MM.1S (cell line): ENCODE results near the gene ASPSCR1.

Experiments
- DNase-seq: peaks from one replicate; pipeline ENCODE4 v3.0.0-alpha.2; 2015
- H2AFZ ChIP-seq: fragments of 300-600 bp; sonication (generic); 2 replicates; pipeline ENCODE4 v1.6.0; 2016; ENCODE audit warnings: antibody characterized with exemption, low read length
- H3F3A ChIP-seq: fragments of 300-600 bp; sonication (generic); 2 replicates; pipeline ENCODE4 v1.6.1; 2016; ENCODE audit warnings: mild to moderate bottlenecking, antibody characterized with exemption, low read length, moderate library complexity, mixed read lengths; ENCODE audit not compliant: insufficient read depth
- H3K27ac ChIP-seq: fragments of 300-600 bp; sonication (generic); 2 replicates; pipeline ENCODE4 v1.5.1; 2016; ENCODE audit warnings: mild to moderate bottlenecking, low read length
- H3K27me3 ChIP-seq: fragments of 300-600 bp; sonication (generic); replicated peaks from 2 replicates; pipeline ENCODE4 v1.6.0; 2016; ENCODE audit warnings: low read length; ENCODE audit not compliant: insufficient read depth
- H3K36me3 ChIP-seq: fragments of 300-600 bp; sonication (generic); replicated peaks from 2 replicates; pipeline ENCODE4 v1.6.1; 2016; ENCODE audit warnings: mild to moderate bottlenecking, low read length, mixed read lengths; ENCODE audit not compliant: insufficient read depth
- H3K4me1 ChIP-seq: fragments of 300-600 bp; sonication (generic); 2 replicates; pipeline ENCODE4 v1.6.1; 2016; ENCODE audit warnings: low read length, mixed read lengths
- H3K4me2 ChIP-seq: fragments of 300-600 bp; sonication (generic); 2 replicates; pipeline ENCODE4 v1.6.0; 2016; ENCODE audit warnings: low read depth, low read length
- H3K4me3 ChIP-seq: fragments of 300-600 bp; sonication (generic); 2 replicates; pipeline ENCODE4 v1.5.1; 2016; ENCODE audit warnings: low read length, mixed read lengths
- H3K79me2 ChIP-seq: fragments of 300-600 bp; sonication (generic); 2 replicates; pipeline ENCODE4 v1.6.1; 2016; ENCODE audit warnings: mixed run types, low read length, mixed read lengths
- H3K9ac ChIP-seq: fragments of 300-600 bp; sonication (generic); 2 replicates; pipeline ENCODE4 v1.6.1; 2016; ENCODE audit warnings: low read length, mixed read lengths
- H3K9me2 ChIP-seq: fragments of 300-600 bp; sonication (generic); replicated peaks from 2 replicates; pipeline ENCODE4 v1.6.1; 2016; ENCODE audit warnings: mild to moderate bottlenecking, low read length, mixed read lengths; ENCODE audit not compliant: insufficient read depth
- H3K9me3 ChIP-seq: fragments of 300-600 bp; sonication (generic); replicated peaks from 2 replicates; pipeline ENCODE4 v1.6.1; 2016; ENCODE audit warnings: mild to moderate bottlenecking, low read length, mixed read lengths; ENCODE audit not compliant: insufficient read depth
- H4K20me1 ChIP-seq: fragments of 300-600 bp; sonication (generic); 2 replicates; pipeline ENCODE4 v1.6.1; 2016; ENCODE audit warnings: mild to moderate bottlenecking, low read length, moderate library complexity, mixed read lengths; ENCODE audit not compliant: insufficient read depth
- CTCF ChIP-seq: fragments of 300-600 bp; sonication (generic); IDR thresholded peaks from 2 replicates; pipeline ENCODE4 v1.5.1; 2016; ENCODE audit warnings: antibody characterized with exemption, low read length, mixed read lengths
- EZH2 ChIP-seq: fragments of 300-600 bp; sonication (generic); optimal IDR thresholded peaks from 2 replicates; pipeline ENCODE3; 2017; ENCODE audit warnings: low read depth, mild to moderate bottlenecking, antibody characterized with exemption, low read length, mixed read lengths
- EZH2phosphoT487 ChIP-seq: fragments of 300-600 bp; sonication (generic); IDR thresholded peaks from 2 replicates; pipeline ENCODE4 v1.6.1; 2018; ENCODE audit warnings: antibody characterized with exemption, low read length

The ASPSCR1 gene

GRCh38 chr17:81983639-81984373, 6.4 kb downstream of the ASPSCR1 start:
- H3K9me2 ChIP-seq: no peaks in the 10 kb centered on the region
- H3K79me2 ChIP-seq: 0 out of 2 replicates have a peak, but pooled peaks cover 6% of the 10 kb centered on the region
- no peak overlapping the region for H3K4me2 ChIP-seq
- TF ChIP-seq CTCF (no peak), EZH2phosphoT487 (no peak), EZH2 (no peak)
- no peak overlapping the region for H3K27ac ChIP-seq
- no peak for DNase-seq
- no peak overlapping the region for H3K9ac ChIP-seq
- no peaks in the 10 kb centered on the region for H3K27me3 ChIP-seq
- no peak overlapping the region for H2AFZ ChIP-seq
- H4K20me1 ChIP-seq: no peaks in the 10 kb centered on the region
- no peaks in the 10 kb centered on the region for H3K36me3 ChIP-seq
- peaks cover 8% of the 10 kb centered on the region for H3K4me1 ChIP-seq
- H3F3A ChIP-seq: peaks cover 11% of the 10 kb centered on the region; the same call in 1 of the 2 replicates
- H3K9me3 ChIP-seq: no peaks in the 10 kb centered on the region
- H3K4me3 ChIP-seq: no peak overlapping the region

GRCh38 chr17:81984773-81985410, 7.5 kb downstream of the ASPSCR1 start:
- no peaks in the 10 kb centered on the region for H3K27me3 ChIP-seq
- no peak overlapping the region for H2AFZ ChIP-seq
- no peaks in the 10 kb centered on the region for H3K9me3 ChIP-seq
- no peaks in the 10 kb centered on the region for H3K9me2 ChIP-seq
- H3K36me3 ChIP-seq: no peaks in the 10 kb centered on the region
- peaks cover 8% of the 10 kb centered on the region for H3K4me1 ChIP-seq
- no peak for TF ChIP-seq EZH2
- no peak for TF ChIP-seq EZH2phosphoT487
- TF ChIP-seq CTCF: no peak
- H4K20me1 ChIP-seq: no peaks in the 10 kb centered on the region
- H3F3A ChIP-seq: peaks cover 8% of the 10 kb centered on the region; the same call in 1 of the 2 replicates
- H3K4me3 ChIP-seq: no peak overlapping the region
- no peak for DNase-seq
- H3K79me2 ChIP-seq: no peaks in the 10 kb centered on the region
- no peak overlapping the region for H3K27ac ChIP-seq
- no peak overlapping the region for H3K4me2 ChIP-seq
- no peak overlapping the region for H3K9ac ChIP-seq

- no peak overlapping the region for H3K9ac ChIP-seq
- no peak for DNase-seq
- no peak overlapping the region for H2AFZ ChIP-seq
- TF ChIP-seq CTCF: no peak
- no peak for TF ChIP-seq EZH2phosphoT487
- no peak for TF ChIP-seq EZH2
- H3K36me3 ChIP-seq: no peaks in the 10 kb centered on the region
- H3K4me1 ChIP-seq: no peaks in the 10 kb centered on the region
- no peak overlapping the region for H3K4me2 ChIP-seq
- H3K27me3 ChIP-seq: no peaks in the 10 kb centered on the region
- H3K79me2 ChIP-seq: no peaks in the 10 kb centered on the region
- H3K9me3 ChIP-seq: no peaks in the 10 kb centered on the region
- H3K4me3 ChIP-seq: no peak overlapping the region
- H3K27ac ChIP-seq: no peak overlapping the region
- H3F3A ChIP-seq: no peaks in the 10 kb centered on the region
- no peaks in the 10 kb centered on the region for H4K20me1 ChIP-seq
- H3K9me2 ChIP-seq: no peaks in the 10 kb centered on the region
Observed at GRCh38 chr17:81986606-81987005, 9.2 kb downstream of the ASPSCR1 start.
